SK-N-SH (cell line): ENCODE measurements around the gene ARHGAP15.

ENCODE experiments used
- CTCF ChIP-seq: fragments of 200-600 bp; sonication (generic); IDR thresholded peaks from 2 replicates; pipeline ENCODE4 v1.6.1; 2017; ENCODE audit warnings: antibody characterized with exemption, mild to moderate bottlenecking, moderate library complexity
- ELF1 ChIP-seq: IDR thresholded peaks from 2 replicates; pipeline ENCODE4 v1.4.0; 2012
- POLR2AphosphoS5 ChIP-seq: IDR thresholded peaks from 2 replicates; pipeline ENCODE4 v1.6.1; 2012; ENCODE audit warnings: low read depth, low read length
- RXRA ChIP-seq: IDR thresholded peaks from 2 replicates; pipeline ENCODE4 v1.4.0; 2012; ENCODE audit warnings: low read depth, mild to moderate bottlenecking, borderline replicate concordance
- USF1 ChIP-seq: IDR thresholded peaks from 2 replicates; pipeline ENCODE4 v1.4.0; 2012; ENCODE audit warnings: low read depth, borderline replicate concordance

- TF ChIP-seq ELF1: no peak
- no peak for TF ChIP-seq CTCF
- no peak for TF ChIP-seq RXRA
- TF ChIP-seq USF1: no peak
- no peak for TF ChIP-seq POLR2AphosphoS5
Measured at GRCh38 chr2:143356336-143356735, 227.1 kb downstream of the ARHGAP15 start.
